ENCODE data around the gene GPC5. TPM values are rescaled to one million over a fixed set of nuclear protein-coding genes. Genes with fewer than 3 reads are reported as not detected.

GPC5 gene
- total and polyA plus RNA-seq, 2 of the 13 experiments (the other 11 are each of a cell fraction or from before 2014, with no cell fraction given): 0.02 to 0.07 TPM

DNA sequence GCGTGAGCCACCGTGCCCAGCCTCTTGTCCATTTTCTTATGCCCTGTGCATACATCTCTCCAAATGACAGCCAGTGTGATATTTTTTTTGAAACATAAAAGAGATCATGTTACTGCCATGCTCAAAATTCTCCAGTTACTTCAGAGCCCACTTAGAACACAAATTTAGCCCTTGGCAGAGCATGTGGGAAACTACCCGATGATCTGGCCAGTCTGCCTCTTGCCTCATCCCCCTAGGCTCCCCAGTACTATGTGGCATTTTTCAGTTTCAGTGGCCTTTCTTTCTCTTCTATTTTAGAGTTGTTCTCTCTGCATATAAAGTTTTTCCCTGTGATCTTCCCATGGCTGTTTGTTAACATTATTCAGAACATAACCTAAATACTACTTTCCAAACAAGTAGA is 323.0 kb downstream of the GPC5 start (continued):
- TF ChIP-seq PRPF4 (IDR thresholded peaks at IDR 0.05; ENCODE audit: low read depth, low read length, poor library complexity, severe bottlenecking) (no peak), ZNF225 (CRISPR knock-in tag; IDR thresholded peaks at IDR 0.05) (no peak), ZSCAN25 (CRISPR knock-in tag; IDR thresholded peaks at IDR 0.05) (no peak), ZNF841 (CRISPR knock-in tag; IDR thresholded peaks at IDR 0.05; ENCODE audit: borderline replicate concordance) (no peak)

DNA sequence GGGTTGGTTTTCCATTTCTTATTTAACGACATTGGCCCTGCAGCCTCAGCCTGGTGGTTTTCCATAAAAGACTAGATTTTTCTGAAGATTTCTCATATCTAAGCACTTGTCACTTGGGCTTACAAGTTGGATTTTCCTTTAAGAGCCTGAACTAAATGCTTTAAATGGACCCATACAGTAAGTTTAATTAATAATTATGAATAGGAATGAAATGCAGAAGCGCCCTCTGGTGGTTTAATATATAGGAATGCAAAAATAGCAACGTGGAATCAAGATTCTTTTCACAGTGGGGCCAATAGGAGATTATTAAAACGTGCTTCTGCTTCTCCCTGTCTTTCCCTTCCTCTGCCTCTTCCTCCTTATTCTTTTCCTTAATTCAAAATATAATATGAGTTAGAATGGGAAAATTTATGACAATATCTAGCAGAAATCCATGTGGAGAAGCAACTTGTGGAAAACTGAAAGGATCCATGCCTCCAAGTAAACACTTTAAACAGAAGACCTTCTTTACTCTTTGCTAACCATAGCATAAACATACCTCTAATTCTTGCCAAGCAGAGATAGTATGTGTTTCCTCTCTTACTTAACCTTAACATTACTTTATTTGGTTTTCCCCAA is 324.0 kb downstream of the GPC5 start:
- CTCF ChIA-PET (ENCODE audit: low intra/inter-chr PET ratio, low total read pairs): no interaction called here
- no peak for ATAC-seq
- TF ChIP-seq, protein P1, sequence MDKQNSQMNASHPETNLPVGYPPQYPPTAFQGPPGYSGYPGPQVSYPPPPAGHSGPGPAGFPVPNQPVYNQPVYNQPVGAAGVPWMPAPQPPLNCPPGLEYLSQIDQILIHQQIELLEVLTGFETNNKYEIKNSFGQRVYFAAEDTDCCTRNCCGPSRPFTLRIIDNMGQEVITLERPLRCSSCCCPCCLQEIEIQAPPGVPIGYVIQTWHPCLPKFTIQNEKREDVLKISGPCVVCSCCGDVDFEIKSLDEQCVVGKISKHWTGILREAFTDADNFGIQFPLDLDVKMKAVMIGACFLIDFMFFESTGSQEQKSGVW (CRISPR knock-in tag; IDR thresholded peaks at IDR 0.05; ENCODE audit: borderline replicate concordance): no peak
- no peak for TF ChIP-seq FOXC1 (CRISPR knock-in tag; IDR thresholded peaks at IDR 0.05; ENCODE audit: borderline replicate concordance)
- TF ChIP-seq RCOR2 (CRISPR knock-in tag; IDR thresholded peaks at IDR 0.05): no peak
- TF ChIP-seq, protein P2, sequence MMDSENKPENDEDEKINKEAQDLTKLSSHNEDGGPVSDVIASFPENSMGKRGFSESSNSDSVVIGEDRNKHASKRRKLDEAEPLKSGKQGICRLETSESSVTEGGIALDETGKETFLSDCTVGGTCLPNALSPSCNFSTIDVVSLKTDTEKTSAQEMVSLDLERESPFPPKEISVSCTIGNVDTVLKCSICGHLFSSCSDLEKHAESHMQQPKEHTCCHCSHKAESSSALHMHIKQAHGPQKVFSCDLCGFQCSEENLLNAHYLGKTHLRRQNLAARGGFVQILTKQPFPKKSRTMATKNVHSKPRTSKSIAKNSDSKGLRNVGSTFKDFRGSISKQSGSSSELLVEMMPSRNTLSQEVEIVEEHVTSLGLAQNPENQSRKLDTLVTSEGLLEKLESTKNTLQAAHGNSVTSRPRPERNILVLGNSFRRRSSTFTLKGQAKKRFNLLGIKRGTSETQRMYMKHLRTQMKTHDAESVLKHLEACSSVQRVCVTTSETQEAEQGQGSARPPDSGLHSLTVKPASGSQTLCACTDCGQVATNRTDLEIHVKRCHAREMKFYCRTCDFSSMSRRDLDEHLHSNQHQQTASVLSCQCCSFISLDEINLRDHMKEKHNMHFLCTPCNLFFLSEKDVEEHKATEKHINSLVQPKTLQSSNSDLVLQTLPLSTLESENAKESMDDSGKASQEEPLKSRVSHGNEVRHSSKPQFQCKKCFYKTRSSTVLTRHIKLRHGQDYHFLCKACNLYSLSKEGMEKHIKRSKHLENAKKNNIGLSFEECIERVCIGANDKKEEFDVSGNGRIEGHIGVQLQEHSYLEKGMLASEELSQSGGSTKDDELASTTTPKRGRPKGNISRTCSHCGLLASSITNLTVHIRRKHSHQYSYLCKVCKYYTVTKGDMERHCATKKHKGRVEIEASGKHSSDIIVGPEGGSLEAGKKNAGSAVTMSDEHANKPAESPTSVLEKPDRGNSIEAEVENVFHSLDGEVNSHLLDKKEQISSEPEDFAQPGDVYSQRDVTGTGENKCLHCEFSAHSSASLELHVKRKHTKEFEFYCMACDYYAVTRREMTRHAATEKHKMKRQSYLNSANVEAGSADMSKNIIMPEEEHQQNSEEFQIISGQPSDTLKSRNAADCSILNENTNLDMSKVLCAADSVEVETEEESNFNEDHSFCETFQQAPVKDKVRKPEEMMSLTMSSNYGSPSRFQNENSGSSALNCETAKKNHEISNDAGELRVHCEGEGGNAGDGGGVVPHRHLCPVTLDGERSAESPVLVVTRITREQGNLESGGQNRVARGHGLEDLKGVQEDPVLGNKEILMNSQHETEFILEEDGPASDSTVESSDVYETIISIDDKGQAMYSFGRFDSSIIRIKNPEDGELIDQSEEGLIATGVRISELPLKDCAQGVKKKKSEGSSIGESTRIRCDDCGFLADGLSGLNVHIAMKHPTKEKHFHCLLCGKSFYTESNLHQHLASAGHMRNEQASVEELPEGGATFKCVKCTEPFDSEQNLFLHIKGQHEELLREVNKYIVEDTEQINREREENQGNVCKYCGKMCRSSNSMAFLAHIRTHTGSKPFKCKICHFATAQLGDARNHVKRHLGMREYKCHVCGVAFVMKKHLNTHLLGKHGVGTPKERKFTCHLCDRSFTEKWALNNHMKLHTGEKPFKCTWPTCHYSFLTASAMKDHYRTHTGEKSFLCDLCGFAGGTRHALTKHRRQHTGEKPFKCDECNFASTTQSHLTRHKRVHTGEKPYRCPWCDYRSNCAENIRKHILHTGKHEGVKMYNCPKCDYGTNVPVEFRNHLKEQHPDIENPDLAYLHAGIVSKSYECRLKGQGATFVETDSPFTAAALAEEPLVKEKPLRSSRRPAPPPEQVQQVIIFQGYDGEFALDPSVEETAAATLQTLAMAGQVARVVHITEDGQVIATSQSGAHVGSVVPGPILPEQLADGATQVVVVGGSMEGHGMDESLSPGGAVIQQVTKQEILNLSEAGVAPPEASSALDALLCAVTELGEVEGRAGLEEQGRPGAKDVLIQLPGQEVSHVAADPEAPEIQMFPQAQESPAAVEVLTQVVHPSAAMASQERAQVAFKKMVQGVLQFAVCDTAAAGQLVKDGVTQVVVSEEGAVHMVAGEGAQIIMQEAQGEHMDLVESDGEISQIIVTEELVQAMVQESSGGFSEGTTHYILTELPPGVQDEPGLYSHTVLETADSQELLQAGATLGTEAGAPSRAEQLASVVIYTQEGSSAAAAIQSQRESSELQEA (CRISPR knock-in tag; IDR thresholded peaks at IDR 0.05; ENCODE audit: not compliant biosample characterization): no peak
- TF ChIP-seq HNRNPLL (IDR thresholded peaks at IDR 0.05; ENCODE audit: low read depth, low read length, poor library complexity, severe bottlenecking): no peak
- TF ChIP-seq, protein P3, sequence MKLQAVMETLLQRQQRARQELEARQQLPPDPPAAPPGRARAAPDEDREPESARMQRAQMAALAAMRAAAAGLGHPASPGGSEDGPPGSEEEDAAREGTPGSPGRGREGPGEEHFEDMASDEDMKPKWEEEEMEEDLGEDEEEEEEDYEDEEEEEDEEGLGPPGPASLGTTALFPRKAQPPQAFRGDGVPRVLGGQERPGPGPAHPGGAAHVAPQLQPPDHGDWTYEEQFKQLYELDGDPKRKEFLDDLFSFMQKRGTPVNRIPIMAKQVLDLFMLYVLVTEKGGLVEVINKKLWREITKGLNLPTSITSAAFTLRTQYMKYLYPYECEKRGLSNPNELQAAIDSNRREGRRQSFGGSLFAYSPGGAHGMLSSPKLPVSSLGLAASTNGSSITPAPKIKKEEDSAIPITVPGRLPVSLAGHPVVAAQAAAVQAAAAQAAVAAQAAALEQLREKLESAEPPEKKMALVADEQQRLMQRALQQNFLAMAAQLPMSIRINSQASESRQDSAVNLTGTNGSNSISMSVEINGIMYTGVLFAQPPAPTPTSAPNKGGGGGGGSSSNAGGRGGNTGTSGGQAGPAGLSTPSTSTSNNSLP (IDR thresholded peaks at IDR 0.05; ENCODE audit: low read depth, low read length): peak; percentile 75

More for the DNA sequence above, 324.0 kb downstream of the GPC5 start:
- POLR2A ChIA-PET: no interaction called here
- Histone ChIP-seq H3K4me3 (replicated peaks in 1 of 3; ENCODE audit: insufficient read depth in 1 of 3, low read depth in 2 of 3, low read length in 3 of 3) (no peak overlapping the region), H3K9ac (ENCODE audit: insufficient read depth, low read depth, low read length) (no peak overlapping the region), H3K4me2 (ENCODE audit: low read depth, low read length) (no peak overlapping the region), H2AFZ (ENCODE audit: low read length) (no peak overlapping the region), H3K9me3 (ENCODE audit: low read length) (no peaks in the 10 kb centered on the region), H3K27me3 (ENCODE audit: control insufficient read depth in 1 of 2, insufficient read depth in 2 of 2, low read length in 2 of 2) (peaks cover 0 to under 1% of the 10 kb centered on the region in 2 experiments; a peak in 1 of 5 replicates), H3K4me1 (ENCODE audit: insufficient read depth, low read length) (no peaks in the 10 kb centered on the region), H4K20me1 (ENCODE audit: insufficient read depth, low read length) (no peaks in the 10 kb centered on the region), H3K36me3 (replicated peaks in 1 of 2; ENCODE audit: control insufficient read depth in 1 of 2, insufficient read depth in 2 of 2, low read length in 2 of 2) (no peaks in the 10 kb centered on the region), H3K27ac (ENCODE audit: extremely low read length, insufficient read depth, low read length) (no peak overlapping the region), H3K79me2 (ENCODE audit: insufficient read depth, low read length) (no peaks in the 10 kb centered on the region)
- DNase-seq (ENCODE audit: low spot score): no peak
- FAIRE-seq: no peak
- no TSS peak for BruUV-seq (replicated peaks)
- in situ Hi-C loops (cut with HindIII; ENCODE audit: extremely low pct_ligation_motif_present, low pct_unique_long_range_greater_than_20kb): no loop called here
- intact Hi-C loops (cut with micrococcal nuclease; ENCODE audit: unreplicated experiment): loop anchor here (5.0 kb wide), 1 partner anchor 340 kb away; no protein-coding TSS in a partner anchor
- 12% methylated on average over 4 of the region's 4 CpGs for WGBS (ENCODE audit: low lambda C conversion rate)

Measured in HepG2 (cell line).